Hepatocyte (in vitro differentiated cells): ENCODE measurements around the gene NKPD1.

Experiments
- EZH2 ChIP-seq: fragments of 200-600 bp; sonication (generic); IDR thresholded peaks from 2 replicates; pipeline ENCODE4 v1.6.1; 2016; ENCODE audit warnings: antibody characterized with exemption, mild to moderate bottlenecking, borderline replicate concordance
- EZH2phosphoT487 ChIP-seq: fragments of 200-600 bp; sonication (generic); IDR thresholded peaks from one replicate; pipeline ENCODE4 v1.6.1; 2018; ENCODE audit warnings: antibody characterized with exemption, mild to moderate bottlenecking, low read depth, moderate library complexity; ENCODE audit not compliant: unreplicated experiment, severe bottlenecking
- TF ChIP-seq, protein P1 (sequence below): fragments of 200-600 bp; sonication (generic); IDR thresholded peaks from 2 replicates; pipeline ENCODE4 v1.5.1; 2016; ENCODE audit warnings: antibody characterized with exemption, mild to moderate bottlenecking; ENCODE audit not compliant: poor library complexity

DNA sequence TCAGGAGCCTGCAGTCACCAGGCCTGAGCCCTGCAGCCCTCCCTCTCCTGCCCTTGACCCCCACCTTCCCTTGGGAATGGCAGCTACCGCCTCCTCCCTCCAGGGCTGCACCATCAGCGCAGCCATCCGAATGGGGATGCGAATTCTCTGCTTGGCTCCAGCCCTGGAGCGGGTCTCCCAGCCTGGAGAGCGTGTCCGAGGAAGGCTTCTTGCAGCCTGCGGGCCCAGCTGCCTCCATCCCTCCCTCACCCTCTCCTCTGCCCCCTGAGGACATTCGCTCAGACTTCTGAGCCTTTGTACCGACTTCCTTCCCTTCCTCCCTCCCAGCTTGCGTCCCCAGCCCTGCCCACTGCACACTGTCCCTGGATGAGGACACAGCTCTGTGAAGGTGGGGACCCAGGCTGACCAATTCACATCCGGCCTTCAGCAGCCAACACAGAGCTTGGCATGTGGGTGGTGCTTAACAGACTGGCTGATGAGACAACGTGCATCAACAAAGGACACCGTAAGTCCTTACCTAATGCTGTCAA, 6.0 kb upstream of the NKPD1 start:
- TF ChIP-seq, protein P1, sequence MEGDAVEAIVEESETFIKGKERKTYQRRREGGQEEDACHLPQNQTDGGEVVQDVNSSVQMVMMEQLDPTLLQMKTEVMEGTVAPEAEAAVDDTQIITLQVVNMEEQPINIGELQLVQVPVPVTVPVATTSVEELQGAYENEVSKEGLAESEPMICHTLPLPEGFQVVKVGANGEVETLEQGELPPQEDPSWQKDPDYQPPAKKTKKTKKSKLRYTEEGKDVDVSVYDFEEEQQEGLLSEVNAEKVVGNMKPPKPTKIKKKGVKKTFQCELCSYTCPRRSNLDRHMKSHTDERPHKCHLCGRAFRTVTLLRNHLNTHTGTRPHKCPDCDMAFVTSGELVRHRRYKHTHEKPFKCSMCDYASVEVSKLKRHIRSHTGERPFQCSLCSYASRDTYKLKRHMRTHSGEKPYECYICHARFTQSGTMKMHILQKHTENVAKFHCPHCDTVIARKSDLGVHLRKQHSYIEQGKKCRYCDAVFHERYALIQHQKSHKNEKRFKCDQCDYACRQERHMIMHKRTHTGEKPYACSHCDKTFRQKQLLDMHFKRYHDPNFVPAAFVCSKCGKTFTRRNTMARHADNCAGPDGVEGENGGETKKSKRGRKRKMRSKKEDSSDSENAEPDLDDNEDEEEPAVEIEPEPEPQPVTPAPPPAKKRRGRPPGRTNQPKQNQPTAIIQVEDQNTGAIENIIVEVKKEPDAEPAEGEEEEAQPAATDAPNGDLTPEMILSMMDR: no peak
- TF ChIP-seq EZH2 (no peak), EZH2phosphoT487 (no peak)
